DMS 273 (cell line): ENCODE measurements around the gene HSPH1.

Source experiments
- DNase-seq: peaks from one replicate; lab custom pipeline; 2025; ENCODE audit not compliant: unreplicated experiment; lab: John Stamatoyannopoulos, UW

HSPH1 gene

DNA sequence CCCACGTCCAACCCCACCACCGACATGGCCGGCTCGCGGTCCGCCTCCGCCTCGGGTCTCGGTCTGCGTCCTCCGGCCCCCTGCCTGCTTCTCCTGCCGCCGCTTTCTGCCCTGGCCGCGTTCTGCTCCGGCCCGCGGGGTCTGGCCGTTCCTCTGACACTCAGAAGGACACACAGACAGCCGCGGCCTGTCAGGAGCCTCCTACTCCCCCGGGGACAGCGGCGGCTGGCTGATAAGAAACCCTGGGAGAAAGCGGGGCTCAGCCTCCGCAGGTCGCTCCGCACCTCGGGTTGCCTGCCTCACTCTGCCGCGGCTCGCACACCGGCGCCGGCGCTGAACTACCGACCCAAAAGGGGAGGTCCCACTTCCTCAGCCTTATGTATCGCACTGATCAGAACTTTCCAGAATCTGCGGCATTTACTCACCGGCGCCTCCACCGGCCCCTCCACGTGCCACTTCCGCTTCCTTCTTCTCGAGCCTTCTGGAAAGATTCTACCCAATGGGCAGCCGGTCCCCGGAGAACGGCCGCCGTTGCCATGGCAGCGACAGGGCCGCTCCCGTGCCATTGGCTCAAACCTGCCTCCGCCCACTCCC, at the start of gene HSPH1:
Gene HSPH1, minus strand, starts transcription at position 348 of the 594 bp plus-strand sequence. Its CDS starts 322 bp downstream, at position 26.
- peak; percentile 95 for DNase-seq

GRCh38 chr13:31209841-31210210, 48.1 kb upstream of the HSPH1 start:
- peak; percentile 21 for DNase-seq

DNA sequence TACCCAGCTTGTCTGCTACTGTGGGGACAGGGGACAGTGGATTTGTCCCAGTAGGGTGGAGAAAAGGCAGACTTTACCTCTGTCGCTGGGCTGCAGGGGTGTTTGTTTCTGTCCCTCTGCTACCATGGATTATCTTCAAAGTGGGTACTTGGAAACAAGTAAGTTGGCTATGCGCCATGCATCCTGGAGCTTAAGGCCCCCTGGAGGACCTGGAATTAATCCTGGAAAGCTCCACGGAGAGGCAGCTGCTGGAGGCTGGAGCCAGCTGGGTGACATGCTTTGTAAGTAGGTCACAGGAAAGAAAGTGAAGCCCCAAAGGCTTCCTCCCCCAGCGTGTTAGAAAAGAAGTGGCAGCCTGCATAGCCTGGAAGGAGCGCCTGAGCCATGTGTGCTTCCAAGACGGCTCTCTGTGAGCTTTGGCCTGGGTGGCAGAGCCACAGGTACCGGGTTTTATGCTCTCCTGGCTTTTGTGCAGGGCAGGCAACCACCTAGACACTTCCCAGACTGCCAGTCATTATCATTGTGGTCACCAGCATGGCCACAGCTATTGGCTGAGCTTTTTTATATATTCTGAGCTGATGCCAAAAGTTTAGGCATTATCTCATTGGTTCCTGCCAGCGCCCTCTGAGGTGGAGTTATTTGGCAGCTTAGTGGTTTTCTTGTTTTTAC, 47.6 kb upstream of the HSPH1 start:
- peak; percentile 94 for DNase-seq

DNA sequence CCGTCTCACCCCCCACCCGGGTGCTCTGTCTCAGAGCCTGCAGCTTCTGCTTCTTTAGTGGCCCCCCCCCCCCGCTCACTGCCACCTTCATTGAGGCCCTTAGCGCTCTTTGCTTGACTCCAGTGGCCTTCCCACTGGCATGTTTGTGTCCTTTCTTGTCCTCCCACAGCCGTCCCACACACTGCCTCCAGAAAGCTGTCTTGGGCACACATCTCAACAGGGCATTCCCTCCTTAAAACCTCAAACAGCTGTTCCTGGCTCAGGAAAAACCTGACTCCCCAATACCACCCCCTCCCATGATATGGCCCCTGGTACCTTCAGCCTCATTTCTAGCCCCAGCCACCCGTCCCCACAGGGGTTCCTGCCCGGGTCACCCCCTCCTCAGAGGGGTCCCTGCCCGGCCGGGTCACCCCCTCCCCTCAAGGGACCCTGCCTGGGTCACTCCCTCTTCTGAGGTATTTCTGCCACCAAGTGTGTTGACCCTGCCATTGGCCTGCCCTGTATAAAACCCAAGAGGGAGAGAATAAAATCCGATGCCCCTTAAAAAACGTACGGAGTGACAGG, 46.9 kb upstream of the HSPH1 start:
- DNase-seq = peak; percentile 43

DNA sequence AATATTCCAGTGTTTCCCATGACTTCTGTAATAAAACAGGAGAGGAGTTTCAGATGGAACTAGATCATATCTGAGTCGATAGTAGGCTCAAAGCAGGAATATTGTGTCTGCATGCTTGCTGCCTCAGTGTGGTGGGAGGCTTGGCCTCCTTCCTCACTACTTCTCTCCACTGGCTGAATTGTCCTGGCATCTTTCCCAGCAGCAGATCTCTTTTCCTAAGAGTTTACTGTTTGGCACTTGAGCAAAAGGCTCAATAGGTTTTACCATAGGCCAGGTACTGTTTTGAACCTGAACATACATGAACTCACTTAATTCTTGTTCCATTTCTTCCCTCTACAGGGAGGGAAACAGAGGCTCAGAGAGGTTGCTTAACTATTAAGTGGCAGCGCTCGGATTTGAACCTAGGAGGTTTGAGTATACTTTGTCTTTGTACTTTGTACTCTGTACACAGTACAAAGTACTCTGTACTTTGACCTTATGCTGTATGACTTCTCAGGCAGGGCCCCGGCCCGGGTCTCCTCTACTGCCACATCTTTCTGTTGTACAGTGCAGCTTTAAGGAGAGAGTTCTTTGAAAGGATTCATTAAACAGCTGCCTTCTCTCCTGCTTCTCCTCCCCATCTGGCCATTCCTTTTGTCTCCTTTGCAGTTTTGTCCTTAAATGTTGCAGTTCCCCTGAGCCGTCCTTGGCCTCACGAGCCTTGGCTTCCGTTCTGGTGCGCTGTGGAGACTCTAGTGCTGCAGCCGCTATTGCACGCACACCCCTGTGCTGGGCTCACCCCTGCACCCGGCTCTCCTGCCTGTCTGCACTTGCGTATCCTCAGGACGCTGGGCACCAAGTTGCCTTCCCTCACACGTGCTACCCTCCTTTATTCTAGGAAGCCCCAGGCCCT, 46.2 kb upstream of the HSPH1 start:
- peak; percentile 71 for DNase-seq

GRCh38 chr13:31204592-31204991, 42.9 kb upstream of the HSPH1 start:
- DNase-seq = peak; percentile 8

DNA sequence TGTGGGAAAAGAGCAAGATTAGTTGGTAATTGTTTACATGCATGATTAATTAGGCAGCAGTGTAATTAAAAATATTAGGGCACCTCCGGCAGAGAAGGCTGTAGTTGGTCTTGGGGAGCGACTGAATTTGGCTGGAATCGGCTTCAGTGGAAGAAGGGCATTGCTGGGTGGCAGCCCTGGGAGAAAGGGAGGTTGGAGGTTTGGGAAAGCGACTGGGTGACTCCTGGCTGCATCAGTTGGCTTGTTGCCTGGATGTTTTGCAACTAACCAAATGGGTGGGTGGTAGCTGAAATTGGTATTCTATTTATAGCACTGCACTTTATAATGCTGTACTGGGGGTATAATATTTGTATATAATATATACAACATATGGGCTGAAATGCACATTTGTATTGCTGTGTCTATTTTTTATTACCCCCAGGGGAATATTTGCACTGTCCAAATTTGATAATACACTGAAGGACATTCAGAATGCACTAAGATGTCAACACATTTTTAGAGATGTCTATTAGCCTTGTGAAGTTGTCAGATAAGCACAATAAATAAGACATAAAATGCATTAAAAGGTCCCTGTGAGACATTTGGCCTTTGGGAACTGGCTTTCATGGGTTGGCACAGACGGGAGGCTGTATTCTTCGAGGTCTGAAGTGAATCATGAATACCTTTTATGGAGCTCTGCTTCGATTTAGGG, 39.8 kb upstream of the HSPH1 start:
- peak; percentile 64 for DNase-seq

GRCh38 chr13:31200637-31200971, 38.9 kb upstream of the HSPH1 start:
- DNase-seq = no peak

DNA sequence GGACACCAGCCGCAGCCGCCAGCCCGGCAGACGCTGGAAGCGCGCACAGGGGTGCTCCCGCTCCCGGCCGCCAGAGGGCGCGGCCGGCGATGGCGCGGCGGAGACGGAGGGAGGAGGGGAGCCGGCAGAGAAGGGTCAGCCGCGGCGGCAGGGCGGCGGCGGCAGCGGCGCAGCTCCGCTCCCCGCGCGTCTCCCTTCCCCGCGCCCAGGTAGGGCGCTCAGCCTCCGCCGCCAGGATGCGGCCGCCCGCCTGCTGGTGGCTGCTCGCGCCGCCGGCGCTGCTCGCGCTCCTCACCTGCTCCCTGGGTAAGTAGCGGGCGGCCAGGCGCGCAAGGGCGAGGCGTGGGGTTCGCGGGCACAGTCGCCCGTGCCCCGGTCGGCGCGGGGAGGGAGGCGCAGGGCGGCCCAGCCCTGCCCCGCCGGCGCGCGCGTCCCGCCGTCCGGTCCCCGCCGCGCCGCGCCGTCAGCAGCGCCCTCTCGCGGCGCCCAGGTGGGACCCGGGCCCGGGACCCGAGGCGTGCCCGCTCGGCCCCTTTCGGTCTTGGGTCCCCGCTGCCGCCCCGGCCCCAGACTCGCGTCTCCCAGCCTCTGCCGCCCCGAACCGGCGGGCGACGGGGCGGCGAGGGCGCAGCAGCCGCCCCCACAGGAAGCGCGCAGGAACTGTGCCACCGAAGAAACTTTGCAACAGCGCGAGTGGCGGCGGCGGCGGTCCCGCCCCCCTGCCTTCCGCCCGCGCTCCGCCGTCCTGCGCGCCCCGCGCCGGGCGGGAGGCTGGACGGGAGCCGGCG, 38.3 kb upstream of the HSPH1 start, which contains the start of gene B3GLCT:
Gene B3GLCT, plus strand, starts transcription at position 127 of the 788 bp plus-strand sequence. Its CDS starts 110 bp downstream, at position 237.
- peak; percentile 87 for DNase-seq

DNA sequence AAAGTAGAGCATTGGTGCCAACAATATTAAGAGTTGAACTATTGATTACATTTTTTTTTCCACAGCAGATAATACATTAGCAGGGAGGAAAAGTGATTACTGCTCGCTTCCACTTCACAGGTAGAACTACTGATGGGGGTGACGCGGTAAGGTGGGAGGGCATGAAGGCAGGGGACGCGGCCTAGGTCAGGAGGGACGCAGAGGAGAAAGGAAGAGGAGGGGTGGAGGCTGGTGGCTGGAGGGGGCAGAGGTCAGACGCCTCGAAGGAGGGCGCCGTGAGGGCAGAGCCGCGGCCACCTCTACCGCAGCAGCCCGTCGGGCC, 37.8 kb upstream of the HSPH1 start:
- DNase-seq = no peak

GRCh38 chr13:31198519-31198918, 36.8 kb upstream of the HSPH1 start:
- no peak for DNase-seq

- no peak for DNase-seq
These were observed 35.3 kb upstream of the HSPH1 start for GRCh38 chr13:31196992-31197391.

- no peak for DNase-seq
These were observed 33.9 kb upstream of the HSPH1 start for GRCh38 chr13:31195616-31196015.

- DNase-seq = peak; percentile 31
These were observed 30.6 kb upstream of the HSPH1 start for GRCh38 chr13:31192306-31192705.

DNA sequence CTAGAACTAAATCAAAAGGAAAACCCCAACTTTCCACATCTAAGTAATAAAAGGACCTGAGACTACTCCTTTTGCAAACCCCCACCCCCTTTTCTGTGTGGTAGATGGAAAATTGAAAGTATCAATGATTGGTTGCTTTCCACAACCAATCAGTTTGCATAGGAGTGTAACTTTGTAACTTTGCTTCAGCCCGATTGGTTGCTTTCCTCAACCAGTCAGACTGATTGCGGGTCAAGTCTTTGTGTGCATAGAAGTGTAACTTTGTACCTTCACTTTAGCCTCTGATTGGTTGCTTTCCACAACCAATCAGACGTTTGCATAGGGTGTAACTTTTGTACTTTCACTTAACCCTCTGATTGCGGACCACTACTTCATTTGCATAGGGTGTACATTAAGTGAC, 30.0 kb upstream of the HSPH1 start:
- DNase-seq = no peak

GRCh38 chr13:31184981-31185645, 23.4 kb upstream of the HSPH1 start:
- no peak for DNase-seq

GRCh38 chr13:31184451-31184850, 22.7 kb upstream of the HSPH1 start:
- no peak for DNase-seq

- no peak for DNase-seq
These were observed 21.3 kb upstream of the HSPH1 start for GRCh38 chr13:31182987-31183386.

DNA sequence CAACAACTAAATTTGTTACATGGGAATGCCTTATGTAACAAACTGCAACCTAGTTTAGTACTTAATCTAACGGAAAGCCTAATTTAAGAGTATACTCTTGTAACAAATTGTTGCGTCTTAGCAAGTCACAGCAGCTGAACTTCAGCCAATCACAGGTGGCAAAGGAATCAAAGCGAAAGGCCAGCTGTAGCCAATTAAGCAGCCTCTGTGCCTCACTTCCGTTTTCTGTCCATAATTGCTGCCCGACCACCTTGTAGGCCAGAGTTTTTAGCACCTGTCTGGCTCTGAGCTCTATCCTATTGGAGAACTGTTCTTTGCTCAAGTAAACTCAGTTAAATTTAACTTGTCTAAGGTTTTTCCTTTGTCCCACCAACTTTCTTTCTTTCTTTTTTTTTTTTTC, 18.1 kb upstream of the HSPH1 start:
- no peak for DNase-seq

DNA sequence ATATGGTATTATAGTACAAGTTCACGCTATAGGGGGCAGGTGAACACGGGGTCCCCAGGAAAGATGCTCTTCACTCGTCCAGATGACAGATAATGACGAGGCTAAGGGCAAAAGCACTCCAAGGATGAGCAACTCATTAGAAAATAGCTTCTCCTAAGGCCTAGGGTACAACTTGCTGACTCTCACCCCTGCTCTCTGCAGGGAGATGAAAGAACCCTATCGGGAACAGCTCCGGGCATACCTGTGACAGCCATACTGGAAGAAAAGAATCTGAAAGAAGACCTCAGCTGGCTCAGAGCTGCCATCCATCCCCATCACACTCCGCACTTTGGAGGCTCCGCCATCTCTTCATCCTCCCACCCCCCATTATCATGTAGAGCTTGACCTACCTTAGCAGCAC, 17.5 kb upstream of the HSPH1 start:
- no peak for DNase-seq
